GM23248 (cell line): ENCODE measurements around the gene PRKG2.

Experiments used
- EZH2 ChIP-seq: fragments of 200-600 bp; sonication (generic); IDR thresholded peaks from 2 replicates; pipeline ENCODE4 v1.6.1; 2018; ENCODE audit warnings: antibody characterized with exemption, mild to moderate bottlenecking; ENCODE audit not compliant: insufficient read depth, poor library complexity, severe bottlenecking
- EZH2phosphoT487 ChIP-seq: fragments of 200-600 bp; sonication (generic); IDR thresholded peaks from 2 replicates; pipeline ENCODE4 v1.6.1; 2018; ENCODE audit warnings: antibody characterized with exemption, moderate library complexity, mild to moderate bottlenecking, low read depth; ENCODE audit not compliant: insufficient read depth

- TF ChIP-seq EZH2: no peak
- no peak for TF ChIP-seq EZH2phosphoT487
These were observed 12.1 kb upstream of the PRKG2 start for GRCh38 chr4:81227138-81227537.
